CD4-positive, CD25-positive, alpha-beta regulatory T cell (primary cell): ENCODE measurements around the gene SYT7. TPM values are rescaled to one million over a fixed set of nuclear protein-coding genes. Genes with fewer than 3 reads are reported as not detected.

Source experiments
- ATAC-seq, 2 donors: fragments of 150-1000 bp; cut with Tn5 transposase; one replicate each; pipeline ENCODE4 v1.10.0; 2021; ENCODE audit warnings: low read depth in 2 of 2, moderate number of reproducible peaks in 2 of 2, moderate library complexity in 1 of 2
- DNase-seq, 3 donors: peaks; one replicate each; pipeline versions ENCODE4 v3.0.0 to v3.0.0-alpha.2; 2012 to 2022; ENCODE audit warnings: mixed read lengths in 1 of 3
- H3K27ac ChIP-seq: one replicate; pipeline ENCODE4 v1.7.0; 2013; ENCODE audit warnings: mild to moderate bottlenecking, low read length; ENCODE audit not compliant: insufficient read depth, poor library complexity, severe bottlenecking
- H3K27me3 ChIP-seq: one replicate; pipeline ENCODE4 v1.7.0; 2013; ENCODE audit warnings: low read length; ENCODE audit not compliant: control insufficient read depth, insufficient read depth
- H3K36me3 ChIP-seq: one replicate; pipeline ENCODE4 v1.7.0; 2013; ENCODE audit warnings: mild to moderate bottlenecking, low read length, moderate library complexity; ENCODE audit not compliant: control insufficient read depth, insufficient read depth
- H3K4me1 ChIP-seq: 2 replicates; pipeline ENCODE4 v1.7.0; 2013; ENCODE audit warnings: mild to moderate bottlenecking, low read length; ENCODE audit not compliant: insufficient read depth, control insufficient read depth, poor library complexity, severe bottlenecking
- H3K4me3 ChIP-seq: one replicate; pipeline ENCODE4 v1.7.0; 2013; ENCODE audit warnings: low read depth, mild to moderate bottlenecking, low read length, moderate library complexity
- H3K9me3 ChIP-seq, 2 experiments: 1 replicate in 1 of 2; 2 replicates in 1 of 2; pipeline ENCODE4 v1.7.0; 2013; ENCODE audit warnings: low read length in 2 of 2, mild to moderate bottlenecking in 1 of 2, moderate library complexity in 1 of 2; ENCODE audit not compliant: control insufficient read depth in 2 of 2
- H3K27ac Mint-ChIP-seq, 3 donors: one replicate each; pipeline ENCODE4 v1.8.0; 2020 to 2022; ENCODE audit warnings: mild to moderate bottlenecking in 3 of 3, mixed read lengths in 3 of 3, moderate library complexity in 2 of 3
- H3K27me3 Mint-ChIP-seq: one replicate; pipeline ENCODE4 v1.8.0; 2022; ENCODE audit warnings: mild to moderate bottlenecking, mixed read lengths
- H3K36me3 Mint-ChIP-seq: one replicate; pipeline ENCODE4 v1.8.0; 2020; ENCODE audit warnings: mixed read lengths
- H3K4me1 Mint-ChIP-seq, 4 donors: one replicate each; pipeline ENCODE4 v1.8.0; 2020 to 2022; ENCODE audit warnings: mixed read lengths in 4 of 4, mild to moderate bottlenecking in 1 of 4
- H3K4me3 Mint-ChIP-seq, 4 donors: one replicate each; pipeline ENCODE4 v1.8.0; 2020 to 2022; ENCODE audit warnings: mild to moderate bottlenecking in 4 of 4, mixed read lengths in 4 of 4, moderate library complexity in 3 of 4
- H3K9me3 Mint-ChIP-seq, 7 donors: one replicate each; pipeline ENCODE4 v1.8.0; 2020 to 2022; ENCODE audit warnings: mixed read lengths in 7 of 7, mild to moderate bottlenecking in 3 of 7, moderate library complexity in 2 of 7
- polyA plus RNA-seq, 4 donors: library from polyadenylated mRNA; unstranded; fragments of 300-500 nt; fragmentation: Illumina TruSeq; gene quantifications; one replicate each; pipeline ENCODE4 v1.2.3, GENCODE V29; 2021
- total RNA-seq: library from RNA; stranded (reverse); gene quantifications from one replicate; pipeline ENCODE4 v1.2.3, GENCODE V29; 2022

Gene SYT7
- total and polyA plus RNA-seq, 5 donors from 2014 or later: 0.20 TPM; not detected in 4

DNA sequence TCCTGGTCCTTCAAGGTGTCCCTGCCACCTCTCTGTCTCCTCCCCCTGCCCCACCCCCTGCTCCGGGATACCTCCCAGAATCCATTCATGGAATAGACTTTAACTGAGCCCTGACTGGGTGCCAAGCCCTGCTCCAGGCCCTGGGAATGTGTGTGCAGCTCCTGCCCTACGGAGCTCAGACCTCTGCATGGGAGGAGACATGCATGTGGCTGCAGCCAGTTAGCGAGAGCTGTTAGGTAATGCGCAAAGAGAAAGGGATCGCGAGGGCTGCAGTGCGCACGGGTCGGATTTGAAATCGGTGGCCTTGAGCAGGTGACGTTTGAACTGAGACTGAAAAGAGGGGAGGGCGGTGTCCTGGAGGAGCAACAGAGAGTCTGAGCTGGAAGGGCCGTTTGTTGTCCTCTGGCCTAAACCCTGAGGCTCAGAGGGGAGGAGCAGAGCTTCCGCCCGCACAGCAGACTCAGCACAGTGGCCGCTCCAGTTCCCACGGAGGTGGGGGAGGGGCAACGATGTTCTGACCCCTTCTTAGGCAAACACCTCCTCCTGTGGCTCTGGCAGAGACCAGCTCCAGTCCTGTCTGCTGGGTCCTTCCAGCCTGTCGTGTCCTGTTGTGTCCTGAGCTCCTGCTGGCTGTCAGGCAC, 92.1 kb downstream of the SYT7 start:
- no peak for DNase-seq
- Histone ChIP-seq H3K4me1 (no peaks in the 10 kb centered on the region), H3K36me3 (no peaks in the 10 kb centered on the region), H3K27ac (no peak overlapping the region), H3K9me3 (no peaks in the 10 kb centered on the region), H3K4me3 (no peak overlapping the region), H3K27me3 (no peaks in the 10 kb centered on the region)
- H3K36me3 Mint-ChIP-seq: peaks cover 10% of the 10 kb centered on the region
- H3K9me3 Mint-ChIP-seq: no peaks in the 10 kb centered on the region
- H3K27ac Mint-ChIP-seq: no peak overlapping the region
- no peak for ATAC-seq
- H3K4me1 Mint-ChIP-seq: peaks cover 0 to 2% (median 0%) of the 10 kb centered on the region in 4 donors
- no peak overlapping the region for H3K4me3 Mint-ChIP-seq
- H3K27me3 Mint-ChIP-seq: peaks cover 6% of the 10 kb centered on the region

DNA sequence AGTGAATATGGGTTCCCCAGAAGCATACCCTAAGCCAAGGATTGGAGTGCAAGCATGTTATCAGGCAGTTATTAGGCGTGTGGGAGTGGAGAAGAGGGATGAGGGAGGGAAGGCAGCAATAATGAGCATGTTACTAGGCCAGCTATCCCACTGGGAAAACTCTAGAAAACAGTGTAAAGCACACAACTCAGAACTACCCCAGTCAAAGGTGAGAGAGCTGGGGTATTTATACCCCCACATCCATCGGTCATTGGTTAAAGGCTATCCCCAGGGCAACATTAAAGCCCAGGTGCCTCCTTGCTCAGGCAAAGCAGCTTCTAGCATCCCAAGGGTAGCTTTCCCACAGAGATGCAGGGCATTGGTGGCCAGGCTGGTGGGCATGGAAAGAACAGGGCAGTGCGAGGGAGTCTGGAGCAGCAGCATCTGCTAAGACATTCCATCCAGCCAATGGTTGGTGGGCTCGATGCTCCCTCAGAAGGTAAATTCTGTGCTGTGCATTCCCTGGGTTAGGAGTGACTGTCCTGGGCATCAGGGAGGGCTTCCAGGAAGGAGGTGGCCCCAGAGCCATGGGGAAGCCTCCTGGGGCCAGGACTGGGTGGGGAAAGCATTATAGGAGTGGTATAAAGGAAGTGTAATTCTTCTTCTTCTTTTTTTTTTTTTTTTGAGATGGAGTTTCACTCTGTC, 93.4 kb downstream of the SYT7 start:
- H3K9me3 ChIP-seq: no peaks in the 10 kb centered on the region
- H3K4me3 ChIP-seq: no peak overlapping the region
- no peaks in the 10 kb centered on the region for H3K4me1 ChIP-seq
- no peak overlapping the region for H3K4me3 Mint-ChIP-seq
- peaks cover 10% of the 10 kb centered on the region for H3K36me3 Mint-ChIP-seq
- no peaks in the 10 kb centered on the region for H3K27me3 ChIP-seq
- no peaks in the 10 kb centered on the region for H3K9me3 Mint-ChIP-seq
- no peaks in the 10 kb centered on the region for H3K36me3 ChIP-seq
- DNase-seq: no peak
- no peak overlapping the region for H3K27ac ChIP-seq
- peaks cover 0 to 2% (median 0%) of the 10 kb centered on the region in 4 donors for H3K4me1 Mint-ChIP-seq
- no peak for ATAC-seq
- H3K27me3 Mint-ChIP-seq: peaks cover 6% of the 10 kb centered on the region
- H3K27ac Mint-ChIP-seq: peak overlapping the region in 1 of 3 donors; percentile 74

DNA sequence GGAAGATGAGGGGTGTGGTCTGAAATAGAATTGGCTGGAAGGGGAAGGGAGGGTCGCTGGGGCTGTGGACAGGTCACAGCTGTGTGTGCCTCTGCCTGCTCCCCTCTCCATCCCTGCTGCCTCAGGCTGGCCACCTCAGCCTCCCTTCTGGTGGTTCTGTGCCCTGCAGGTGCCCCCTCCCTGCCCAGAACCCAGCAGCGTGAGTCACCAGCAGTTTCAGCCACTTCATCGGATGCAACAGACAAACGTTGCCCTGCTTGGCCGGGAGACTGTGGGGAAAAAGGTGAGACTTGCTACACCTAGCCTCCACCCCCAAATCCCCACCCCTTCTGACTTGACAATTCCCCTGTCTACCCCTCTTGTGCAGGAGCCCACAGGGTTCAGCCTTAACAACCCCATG, 94.1 kb downstream of the SYT7 start:
- no peak for DNase-seq
- Mint-ChIP-seq H3K36me3 (peaks cover 10% of the 10 kb centered on the region), H3K27ac (peak overlapping the region in 1 of 3 donors; percentile 43), H3K9me3 (no peaks in the 10 kb centered on the region), H3K4me1 (peaks cover 0 to 2% (median 0%) of the 10 kb centered on the region in 4 donors), H3K4me3 (no peak overlapping the region), H3K27me3 (peaks cover 6% of the 10 kb centered on the region)
- Histone ChIP-seq H3K4me3 (no peak overlapping the region), H3K9me3 (no peaks in the 10 kb centered on the region), H3K27ac (no peak overlapping the region), H3K4me1 (no peaks in the 10 kb centered on the region), H3K27me3 (no peaks in the 10 kb centered on the region), H3K36me3 (no peaks in the 10 kb centered on the region)
- no peak for ATAC-seq

DNA sequence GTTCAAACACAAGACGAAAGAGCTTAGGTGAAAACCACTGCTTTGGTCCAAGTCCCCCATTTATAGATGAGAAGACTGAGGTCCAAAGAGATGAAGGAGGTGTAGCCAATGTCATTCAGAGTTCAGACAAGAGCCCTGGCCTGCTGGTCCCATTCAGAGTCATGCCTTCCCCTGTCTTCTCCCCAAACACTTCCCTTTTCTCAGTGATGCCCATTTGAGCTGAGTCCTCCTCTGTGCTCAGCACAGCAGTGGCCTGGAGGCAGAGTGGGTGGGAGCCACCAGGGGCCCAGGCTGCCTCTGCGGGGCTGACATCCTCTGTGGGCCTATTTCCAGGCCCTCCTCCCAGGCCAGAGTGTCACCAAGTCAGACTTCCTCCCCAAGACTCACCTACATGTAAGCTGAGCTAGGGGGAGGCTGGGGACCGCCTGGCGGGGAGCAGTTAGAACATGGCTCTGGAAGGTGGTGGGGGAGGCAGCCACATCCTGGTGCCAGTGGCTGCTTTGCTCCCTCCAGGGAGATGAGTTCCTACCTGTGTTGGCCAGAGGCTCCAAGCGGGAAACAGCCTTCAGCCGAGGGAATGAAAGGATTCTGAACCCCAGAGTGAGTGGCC, 94.8 kb downstream of the SYT7 start:
- Mint-ChIP-seq H3K4me3 (no peak overlapping the region), H3K4me1 (peaks cover 0 to 2% (median under 1%) of the 10 kb centered on the region in 4 donors), H3K9me3 (peaks cover 0 to 1% (median 0%) of the 10 kb centered on the region in 7 donors), H3K27ac (peak overlapping the region in 1 of 3 donors; percentile 74), H3K27me3 (peaks cover 5% of the 10 kb centered on the region), H3K36me3 (peaks cover 10% of the 10 kb centered on the region)
- no peak overlapping the region for H3K27ac ChIP-seq
- no peaks in the 10 kb centered on the region for H3K27me3 ChIP-seq
- H3K9me3 ChIP-seq: no peaks in the 10 kb centered on the region
- H3K36me3 ChIP-seq: no peaks in the 10 kb centered on the region
- DNase-seq (no peak), ATAC-seq (no peak)
- H3K4me3 ChIP-seq: no peak overlapping the region
- no peaks in the 10 kb centered on the region for H3K4me1 ChIP-seq

DNA sequence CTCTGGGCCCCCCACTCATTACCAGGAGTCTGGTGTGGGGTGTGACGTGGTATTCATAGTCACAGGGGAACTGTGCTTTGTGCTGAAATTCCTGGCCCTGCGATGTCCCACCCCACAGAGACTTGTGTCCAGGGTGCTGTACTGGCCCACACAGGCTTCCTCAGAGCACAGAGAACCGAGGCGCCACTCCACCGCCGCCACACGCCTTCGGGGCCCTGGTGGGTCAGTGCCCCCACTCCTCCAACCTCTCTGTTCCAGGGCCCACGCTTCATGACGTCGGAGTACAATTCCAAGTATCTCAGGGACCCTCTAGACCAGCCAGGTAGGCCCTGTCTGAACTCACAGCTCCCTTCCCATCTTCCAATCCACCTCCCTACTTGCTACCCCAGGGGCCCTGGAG, 95.8 kb downstream of the SYT7 start:
- Mint-ChIP-seq H3K36me3 (peaks cover 10% of the 10 kb centered on the region), H3K4me3 (no peak overlapping the region), H3K27me3 (no peaks in the 10 kb centered on the region), H3K4me1 (peaks cover 0 to 4% (median under 1%) of the 10 kb centered on the region in 4 donors), H3K9me3 (peaks cover 0 to 1% (median 0%) of the 10 kb centered on the region in 7 donors), H3K27ac (no peak overlapping the region)
- Histone ChIP-seq H3K4me1 (no peaks in the 10 kb centered on the region), H3K36me3 (no peaks in the 10 kb centered on the region), H3K9me3 (no peaks in the 10 kb centered on the region), H3K4me3 (no peak overlapping the region), H3K27ac (no peak overlapping the region), H3K27me3 (no peaks in the 10 kb centered on the region)
- DNase-seq (no peak), ATAC-seq (no peak)

DNA sequence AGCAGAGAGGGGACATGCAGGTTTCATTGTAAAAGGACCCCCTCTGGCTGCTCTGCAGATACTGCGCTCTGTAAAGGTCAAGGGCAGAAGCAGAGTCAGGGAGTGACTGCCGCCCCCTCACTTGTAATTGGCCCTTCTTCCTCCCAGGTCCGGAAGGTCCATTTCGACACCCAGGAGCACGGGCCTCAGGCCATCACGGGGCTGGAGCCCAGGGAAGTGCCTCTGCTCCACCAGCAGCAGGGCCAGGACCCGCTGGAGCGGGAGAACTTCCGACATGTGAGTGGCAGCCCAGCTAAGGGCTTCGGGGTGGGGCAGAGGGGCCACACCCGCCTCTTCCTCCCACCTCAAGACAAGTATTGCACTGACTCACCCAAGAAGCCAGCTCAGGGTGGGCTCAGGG, 96.3 kb downstream of the SYT7 start:
- no peaks in the 10 kb centered on the region for H3K4me1 ChIP-seq
- no peaks in the 10 kb centered on the region for H3K27me3 ChIP-seq
- Mint-ChIP-seq H3K36me3 (peaks cover 10% of the 10 kb centered on the region), H3K4me3 (no peak overlapping the region), H3K27ac (no peak overlapping the region), H3K27me3 (no peaks in the 10 kb centered on the region), H3K9me3 (peaks cover 0 to 1% (median 0%) of the 10 kb centered on the region in 7 donors), H3K4me1 (peaks cover 0 to 6% (median under 1%) of the 10 kb centered on the region in 4 donors)
- DNase-seq (no peak), ATAC-seq (no peak)
- H3K36me3 ChIP-seq: no peaks in the 10 kb centered on the region
- H3K27ac ChIP-seq: no peak overlapping the region
- H3K9me3 ChIP-seq: no peaks in the 10 kb centered on the region
- no peak overlapping the region for H3K4me3 ChIP-seq

DNA sequence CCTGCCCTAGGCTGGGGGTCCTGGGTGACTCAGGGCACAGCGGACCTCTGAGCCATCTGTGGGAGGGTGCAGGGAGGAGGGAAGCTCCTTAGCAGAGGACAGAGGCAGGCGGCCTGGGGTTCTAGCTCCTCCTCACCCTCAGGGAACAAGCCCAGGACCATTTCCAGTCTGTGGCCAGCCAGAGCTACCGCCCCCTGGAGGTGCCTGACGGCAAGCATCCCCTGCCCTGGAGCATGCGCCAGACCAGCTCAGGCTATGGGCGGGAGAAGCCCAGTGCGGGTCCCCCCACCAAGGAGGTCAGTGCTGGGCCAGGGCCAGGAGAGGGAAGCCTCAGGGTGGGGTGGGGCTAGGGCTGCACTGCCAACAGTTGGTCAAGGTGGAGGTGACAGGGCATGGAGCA, 98.4 kb downstream of the SYT7 start:
- H3K4me1 ChIP-seq: peaks cover 4% of the 10 kb centered on the region
- H3K27me3 ChIP-seq: no peaks in the 10 kb centered on the region
- no peak overlapping the region for H3K4me3 ChIP-seq
- peaks cover 0 to 8% (median 2%) of the 10 kb centered on the region in 4 donors for H3K4me1 Mint-ChIP-seq
- ATAC-seq (no peak), DNase-seq (peak in 1 of 3 donors; percentile 11)
- H3K9me3 ChIP-seq: no peaks in the 10 kb centered on the region
- peaks cover 0 to 1% (median 0%) of the 10 kb centered on the region in 7 donors for H3K9me3 Mint-ChIP-seq
- no peaks in the 10 kb centered on the region for H3K36me3 ChIP-seq
- peaks cover 10% of the 10 kb centered on the region for H3K36me3 Mint-ChIP-seq
- no peak overlapping the region for H3K27ac Mint-ChIP-seq
- no peak overlapping the region for H3K27ac ChIP-seq
- no peak overlapping the region for H3K4me3 Mint-ChIP-seq
- no peaks in the 10 kb centered on the region for H3K27me3 Mint-ChIP-seq
